HepG2 (cell line): ENCODE results near the gene SAE1. TPM values are rescaled to one million over a fixed set of nuclear protein-coding genes. Genes with fewer than 3 reads are reported as not detected.

ENCODE experiments used
- ATF3 ChIP-seq: sonication (generic); formaldehyde crosslinking; IDR thresholded peaks from 2 replicates; pipeline ENCODE4 v1.4.0; 2020; ENCODE audit warnings: missing genetic modification reagents
- CEBPG ChIP-seq: IDR thresholded peaks from 2 replicates; pipeline ENCODE4 v1.6.1; 2016
- CSRNP1 ChIP-seq: sonication (generic); formaldehyde crosslinking; IDR thresholded peaks from 2 replicates; pipeline ENCODE4 v1.8.1; 2023; ENCODE audit warnings: mild to moderate bottlenecking, missing genetic modification reagents
- FOXP4 ChIP-seq: sonication (generic); formaldehyde crosslinking; IDR thresholded peaks from 2 replicates; pipeline ENCODE4 v1.4.0; 2020; ENCODE audit warnings: missing genetic modification reagents
- GABPA ChIP-seq, 2 experiments: IDR thresholded peaks; 2 replicates each; pipeline ENCODE4 v1.6.1; 2011 to 2016; ENCODE audit warnings: low read depth in 2 of 2, low read length in 1 of 2, missing biosample characterization in 1 of 2, missing genetic modification characterization in 1 of 2
- HNF1A ChIP-seq, 2 experiments: sonication (generic) in 1 of 2; formaldehyde crosslinking in 1 of 2; IDR thresholded peaks; 2 replicates each; pipeline versions ENCODE4 v1.4.0 to v1.6.1; 2016 to 2020; ENCODE audit warnings: borderline replicate concordance in 1 of 2, low read depth in 1 of 2, mild to moderate bottlenecking in 1 of 2, missing genetic modification reagents in 1 of 2
- HNF1B ChIP-seq: sonication (generic); formaldehyde crosslinking; IDR thresholded peaks from 2 replicates; pipeline ENCODE4 v1.5.1; 2020; ENCODE audit warnings: mild to moderate bottlenecking, moderate library complexity, missing genetic modification reagents
- MAFF ChIP-seq: IDR thresholded peaks from 2 replicates; pipeline ENCODE4 v1.6.1; 2011; ENCODE audit warnings: low read depth, low read length, improper control_type of control experiment
- RCOR2 ChIP-seq: IDR thresholded peaks from 2 replicates; pipeline ENCODE4 v1.6.1; 2016; ENCODE audit warnings: missing biosample characterization, missing genetic modification reagents
- SOX6 ChIP-seq, 2 experiments: fragments of 450-650 bp in 1 of 2; sonication (generic) in 1 of 2; formaldehyde crosslinking in 1 of 2; IDR thresholded peaks; 2 replicates each; pipeline versions ENCODE4 v1.4.0 to v1.6.1; 2017 to 2020; ENCODE audit warnings: antibody characterized with exemption in 1 of 2, mild to moderate bottlenecking in 1 of 2, missing genetic modification reagents in 1 of 2
- ZMYM2 ChIP-seq: sonication (generic); formaldehyde crosslinking; IDR thresholded peaks from 2 replicates; pipeline ENCODE4 v1.8.0; 2022; ENCODE audit warnings: mild to moderate bottlenecking, missing genetic modification reagents
- ZMYM3 ChIP-seq: sonication (generic); formaldehyde crosslinking; IDR thresholded peaks from 2 replicates; pipeline ENCODE4 v1.5.1; 2020; ENCODE audit warnings: mild to moderate bottlenecking, missing genetic modification reagents
- ZNF207 ChIP-seq: fragments of 450-650 bp; IDR thresholded peaks from 2 replicates; pipeline ENCODE4 v1.6.1; 2016; ENCODE audit warnings: antibody characterized with exemption, borderline replicate concordance
- ZNF720 ChIP-seq: sonication (generic); formaldehyde crosslinking; IDR thresholded peaks from 2 replicates; pipeline ENCODE4 v1.4.0; 2020; ENCODE audit warnings: missing genetic modification reagents
- polyA plus RNA-seq, 8 experiments: library from polyadenylated mRNA; depleted of rRNA in 3 of 8; stranded (reverse) in 7 of 8; unstranded in 1 of 8; fragments of >200 nt; fragmentation: Illumina TruSeq in 4 of 8; extraction: Trizol in 4 of 8; gene quantifications; 2 replicates each; pipeline versions ENCODE4 v1.2.1 to v1.2.3, GENCODE V29; 2011 to 2016; ENCODE audit warnings: low read depth in 4 of 8, missing spikeins in 1 of 8, mixed read lengths in 1 of 8; ENCODE audit not compliant: insufficient read depth in 1 of 8
- total RNA-seq, 5 experiments: library from RNA; depleted of rRNA; stranded (reverse); fragments of >200 nt; fragmentation: Illumina TruSeq; extraction: Trizol; gene quantifications; 2 replicates each; pipeline ENCODE4 v1.2.3, GENCODE V29; 2016; ENCODE audit warnings: low read depth in 1 of 5

SAE1 gene
- total and polyA plus RNA-seq, 2 of the 13 experiments (the other 11 are each of a cell fraction or from before 2014, with no cell fraction given), result 87.6 to 197 TPM

GRCh38 chr19:47227352-47228167, 96.9 kb downstream of the SAE1 start (continued):
- peak; percentile 5; the same call in 1 of the 2 replicates for TF ChIP-seq CSRNP1 (CRISPR knock-in tag)
- no peak for TF ChIP-seq ZNF720 (CRISPR knock-in tag)
- peak; percentile 6; the same call in 1 of the 2 replicates for TF ChIP-seq GABPA (IDR thresholded peaks at IDR 0.05; ENCODE audit: low read depth, low read length)
- peak; percentile 35 for TF ChIP-seq GABPA (CRISPR knock-in tag; IDR thresholded peaks at IDR 0.05; ENCODE audit: low read depth)
- TF ChIP-seq ATF3 (CRISPR knock-in tag), result 0 out of 2 replicates have a peak, but pooled peaks have one; percentile 31
- peak; percentile 24; the same call in 1 of the 2 replicates for TF ChIP-seq ZMYM2 (CRISPR knock-in tag)
- peak; percentile 99 for TF ChIP-seq ZMYM3 (CRISPR knock-in tag)
- TF ChIP-seq HNF1B (CRISPR knock-in tag), result peak; percentile 83; the same call in 1 of the 2 replicates
- peak; percentile 96 for TF ChIP-seq RCOR2 (CRISPR knock-in tag)
- no peak for TF ChIP-seq MAFF
- peak; percentile 21; the same call in 1 of the 2 replicates for TF ChIP-seq HNF1A (IDR thresholded peaks at IDR 0.05; ENCODE audit: low read depth)
- TF ChIP-seq HNF1A (CRISPR knock-in tag; IDR thresholded peaks at IDR 0.05; ENCODE audit: borderline replicate concordance), result peak; percentile 48; the same call in 1 of the 2 replicates
- no peak for TF ChIP-seq SOX6 (IDR thresholded peaks at IDR 0.05)
- TF ChIP-seq SOX6 (CRISPR knock-in tag; IDR thresholded peaks at IDR 0.05), result peak; percentile 74
- TF ChIP-seq CEBPG (CRISPR knock-in tag), result peak; percentile 75
- TF ChIP-seq FOXP4 (CRISPR knock-in tag), result peak; percentile 68
- no peak for TF ChIP-seq ZNF207
